Stimulated activated CD4-positive, alpha-beta T cell treated with anti-CD3 and anti-CD28 coated beads, TNF-alpha, amount 100 ng/mL, for 24 hours (primary cell): ENCODE results near the gene ADAMTSL1.

ENCODE experiments used
- DNase-seq, 3 experiments: peaks; one replicate each; pipeline ENCODE4 v3.0.0-alpha.2; 2020; ENCODE audit warnings: low read depth in 3 of 3

Gene ADAMTSL1

GRCh38 chr9:18665947-18666346, 192.0 kb downstream of the ADAMTSL1 start:
- no peak for DNase-seq

- DNase-seq: no peak
Observed at GRCh38 chr9:18666348-18666747, 192.4 kb downstream of the ADAMTSL1 start.

- no peak for DNase-seq
Observed at GRCh38 chr9:18666986-18667772, 193.2 kb downstream of the ADAMTSL1 start.

- no peak for DNase-seq
Observed at GRCh38 chr9:18668944-18669343, 195.0 kb downstream of the ADAMTSL1 start.

- no peak for DNase-seq
Observed at GRCh38 chr9:18672706-18673105, 198.8 kb downstream of the ADAMTSL1 start.

- DNase-seq: no peak
Observed at GRCh38 chr9:18673179-18673578, 199.2 kb downstream of the ADAMTSL1 start.

GRCh38 chr9:18675332-18675731, 201.4 kb downstream of the ADAMTSL1 start:
- DNase-seq: no peak

GRCh38 chr9:18675973-18676372, 202.0 kb downstream of the ADAMTSL1 start:
- DNase-seq: no peak

- no peak for DNase-seq
Observed at GRCh38 chr9:18676525-18676924, 202.6 kb downstream of the ADAMTSL1 start.

- DNase-seq: no peak
Observed at GRCh38 chr9:18678821-18679590, 205.1 kb downstream of the ADAMTSL1 start.

- DNase-seq: no peak
Observed at GRCh38 chr9:18682907-18683306, 209.0 kb downstream of the ADAMTSL1 start.

- DNase-seq: no peak
Observed at GRCh38 chr9:18683312-18683711, 209.4 kb downstream of the ADAMTSL1 start.

GRCh38 chr9:18683851-18684250, 209.9 kb downstream of the ADAMTSL1 start:
- no peak for DNase-seq

GRCh38 chr9:18684593-18685317, 210.8 kb downstream of the ADAMTSL1 start:
- DNase-seq: no peak

GRCh38 chr9:18688581-18689565, 214.9 kb downstream of the ADAMTSL1 start:
- no peak for DNase-seq

- DNase-seq: no peak
Observed at GRCh38 chr9:18689921-18690320, 216.0 kb downstream of the ADAMTSL1 start.

GRCh38 chr9:18692268-18692667, 218.3 kb downstream of the ADAMTSL1 start:
- no peak for DNase-seq

- no peak for DNase-seq
Observed at GRCh38 chr9:18692962-18693361, 219.0 kb downstream of the ADAMTSL1 start.

- DNase-seq: no peak
Observed at GRCh38 chr9:18694959-18695668, 221.2 kb downstream of the ADAMTSL1 start.

GRCh38 chr9:18698992-18699391, 225.0 kb downstream of the ADAMTSL1 start:
- DNase-seq: no peak

GRCh38 chr9:18699764-18700163, 225.8 kb downstream of the ADAMTSL1 start:
- no peak for DNase-seq
